ENCODE measurements around the gene MOCS1.
A peak's percentile ranks its signal among the peaks of the same experiment; 100 is the strongest.
"Not testable (repeated sequence)": the region's sequence is repeated elsewhere in the genome, so short reads cannot be mapped to it uniquely, and the experiment has no call there.

Gene MOCS1

GRCh38 chr6:39934131-39934757 is at the start of gene MOCS1:
Gene MOCS1, minus strand, starts transcription at chr6:39934462. Its CDS starts 45 bp downstream, at chr6:39934417.
- Mint-ChIP-seq H3K27me3 (no peaks in the 10 kb centered on the region), H3K27ac (peak within 1 kb of the TSS; percentile 86), H3K36me3 (no peaks in the 10 kb centered on the region), H3K4me1 (ENCODE audit: low read depth) (peaks cover 24% of the 10 kb centered on the region), H3K9me3 (ENCODE audit: low read depth) (no peaks in the 10 kb centered on the region), H3K4me3 (peak within 1 kb of the TSS; percentile 94)

- Mint-ChIP-seq H3K27ac (no peak overlapping the region), H3K36me3 (no peaks in the 10 kb centered on the region), H3K27me3 (peaks cover 5% of the 10 kb centered on the region), H3K4me1 (ENCODE audit: low read depth) (no peaks in the 10 kb centered on the region), H3K4me3 (no peak overlapping the region), H3K9me3 (ENCODE audit: low read depth) (no peaks in the 10 kb centered on the region)
These were observed 49.8 kb upstream of the MOCS1 start for GRCh38 chr6:39984051-39984450.

- H3K27me3 Mint-ChIP-seq, result peaks cover 6% of the 10 kb centered on the region
- no peaks in the 10 kb centered on the region for H3K4me1 Mint-ChIP-seq (ENCODE audit: low read depth)
These were observed 48.9 kb upstream of the MOCS1 start for GRCh38 chr6:39983193-39983592.

GRCh38 chr6:39982720-39983119 is 48.5 kb upstream of the MOCS1 start:
- no peaks in the 10 kb centered on the region for H3K9me3 Mint-ChIP-seq (ENCODE audit: low read depth)
- no peak overlapping the region for H3K27ac Mint-ChIP-seq
- peaks cover 8% of the 10 kb centered on the region for H3K27me3 Mint-ChIP-seq
- H3K36me3 Mint-ChIP-seq, result no peaks in the 10 kb centered on the region
- H3K4me1 Mint-ChIP-seq (ENCODE audit: low read depth), result no peaks in the 10 kb centered on the region
- H3K4me3 Mint-ChIP-seq, result no peak overlapping the region

More at GRCh38 chr6:39983193-39983592, 48.9 kb upstream of the MOCS1 start:
- Mint-ChIP-seq H3K27ac (no peak overlapping the region), H3K4me3 (no peak overlapping the region), H3K9me3 (ENCODE audit: low read depth) (no peaks in the 10 kb centered on the region), H3K36me3 (no peaks in the 10 kb centered on the region)

- Mint-ChIP-seq H3K27me3 (peaks cover 8% of the 10 kb centered on the region), H3K4me3 (no peak overlapping the region), H3K27ac (no peak overlapping the region), H3K36me3 (no peaks in the 10 kb centered on the region), H3K9me3 (ENCODE audit: low read depth) (no peaks in the 10 kb centered on the region), H3K4me1 (ENCODE audit: low read depth) (no peaks in the 10 kb centered on the region)
These were observed 46.7 kb upstream of the MOCS1 start for GRCh38 chr6:39980839-39981580.

- Mint-ChIP-seq H3K4me1 (ENCODE audit: low read depth) (no peaks in the 10 kb centered on the region), H3K27me3 (peaks cover 9% of the 10 kb centered on the region), H3K4me3 (no peak overlapping the region), H3K36me3 (no peaks in the 10 kb centered on the region), H3K9me3 (ENCODE audit: low read depth) (no peaks in the 10 kb centered on the region), H3K27ac (no peak overlapping the region)
These were observed 45.4 kb upstream of the MOCS1 start for GRCh38 chr6:39979461-39980328.

- peaks cover 9% of the 10 kb centered on the region for H3K27me3 Mint-ChIP-seq
These were observed 44.0 kb upstream of the MOCS1 start for GRCh38 chr6:39978240-39978639.

GRCh38 chr6:39973661-39974060 is 39.4 kb upstream of the MOCS1 start:
- H3K4me1 Mint-ChIP-seq (ENCODE audit: low read depth), result no peaks in the 10 kb centered on the region
- no peaks in the 10 kb centered on the region for H3K9me3 Mint-ChIP-seq (ENCODE audit: low read depth)
- no peak overlapping the region for H3K4me3 Mint-ChIP-seq
- no peak overlapping the region for H3K27ac Mint-ChIP-seq
- peaks cover 5% of the 10 kb centered on the region for H3K27me3 Mint-ChIP-seq
- no peaks in the 10 kb centered on the region for H3K36me3 Mint-ChIP-seq

More at GRCh38 chr6:39978240-39978639, 44.0 kb upstream of the MOCS1 start:
- Mint-ChIP-seq H3K9me3 (ENCODE audit: low read depth) (no peaks in the 10 kb centered on the region), H3K4me3 (no peak overlapping the region), H3K27ac (no peak overlapping the region), H3K4me1 (ENCODE audit: low read depth) (no peaks in the 10 kb centered on the region), H3K36me3 (no peaks in the 10 kb centered on the region)

GRCh38 chr6:39972717-39973116 is 38.5 kb upstream of the MOCS1 start:
- H3K27ac Mint-ChIP-seq; H3K4me1 Mint-ChIP-seq (ENCODE audit: low read depth); H3K27me3 Mint-ChIP-seq; H3K36me3 Mint-ChIP-seq; H3K9me3 Mint-ChIP-seq (ENCODE audit: low read depth); H3K4me3 Mint-ChIP-seq: not testable (repeated sequence)

- H3K9me3 Mint-ChIP-seq (ENCODE audit: low read depth); H3K4me1 Mint-ChIP-seq (ENCODE audit: low read depth); H3K4me3 Mint-ChIP-seq; H3K36me3 Mint-ChIP-seq; H3K27ac Mint-ChIP-seq; H3K27me3 Mint-ChIP-seq: not testable (repeated sequence)
These were observed 36.9 kb upstream of the MOCS1 start for GRCh38 chr6:39971131-39971530.

GRCh38 chr6:39965751-39966150 is 31.5 kb upstream of the MOCS1 start:
- no peaks in the 10 kb centered on the region for H3K9me3 Mint-ChIP-seq (ENCODE audit: low read depth)
- H3K36me3 Mint-ChIP-seq, result no peaks in the 10 kb centered on the region
- peaks cover 6% of the 10 kb centered on the region for H3K27me3 Mint-ChIP-seq
- no peaks in the 10 kb centered on the region for H3K4me1 Mint-ChIP-seq (ENCODE audit: low read depth)
- H3K4me3 Mint-ChIP-seq, result no peak overlapping the region
- H3K27ac Mint-ChIP-seq, result no peak overlapping the region

GRCh38 chr6:39964530-39964929 is 30.3 kb upstream of the MOCS1 start:
- Mint-ChIP-seq H3K9me3 (ENCODE audit: low read depth) (no peaks in the 10 kb centered on the region), H3K27ac (no peak overlapping the region), H3K27me3 (peaks cover 7% of the 10 kb centered on the region), H3K4me3 (no peak overlapping the region), H3K4me1 (ENCODE audit: low read depth) (no peaks in the 10 kb centered on the region), H3K36me3 (no peaks in the 10 kb centered on the region)

- no peaks in the 10 kb centered on the region for H3K4me1 Mint-ChIP-seq (ENCODE audit: low read depth)
- peaks cover 9% of the 10 kb centered on the region for H3K27me3 Mint-ChIP-seq
- H3K9me3 Mint-ChIP-seq (ENCODE audit: low read depth), result no peaks in the 10 kb centered on the region
- no peak overlapping the region for H3K27ac Mint-ChIP-seq
- H3K36me3 Mint-ChIP-seq, result no peaks in the 10 kb centered on the region
- no peak overlapping the region for H3K4me3 Mint-ChIP-seq
These were observed 29.8 kb upstream of the MOCS1 start for GRCh38 chr6:39964094-39964493.

GRCh38 chr6:39962831-39963230 is 28.6 kb upstream of the MOCS1 start:
- Mint-ChIP-seq H3K4me1 (ENCODE audit: low read depth) (no peaks in the 10 kb centered on the region), H3K36me3 (no peaks in the 10 kb centered on the region), H3K4me3 (no peak overlapping the region), H3K9me3 (ENCODE audit: low read depth) (no peaks in the 10 kb centered on the region), H3K27me3 (peaks cover 11% of the 10 kb centered on the region), H3K27ac (no peak overlapping the region)

- H3K4me3 Mint-ChIP-seq, result no peak overlapping the region
- no peaks in the 10 kb centered on the region for H3K4me1 Mint-ChIP-seq (ENCODE audit: low read depth)
- no peaks in the 10 kb centered on the region for H3K36me3 Mint-ChIP-seq
- H3K9me3 Mint-ChIP-seq (ENCODE audit: low read depth), result no peaks in the 10 kb centered on the region
- no peak overlapping the region for H3K27ac Mint-ChIP-seq
- peaks cover 12% of the 10 kb centered on the region for H3K27me3 Mint-ChIP-seq
These were observed 26.9 kb upstream of the MOCS1 start for GRCh38 chr6:39961178-39961577.

Data from activated naive CD8-positive, alpha-beta T cell (primary cell).